HG02678 (cell line): ENCODE measurements around the gene TSR1.

Source experiments
- ATAC-seq: cut with Tn5 transposase; IDR thresholded peaks from one replicate; pipeline ENCODE4 v1.9.1; 2021; ENCODE audit warnings: mild to moderate bottlenecking, moderate library complexity; ENCODE audit not compliant: unreplicated experiment

The TSR1 gene

DNA sequence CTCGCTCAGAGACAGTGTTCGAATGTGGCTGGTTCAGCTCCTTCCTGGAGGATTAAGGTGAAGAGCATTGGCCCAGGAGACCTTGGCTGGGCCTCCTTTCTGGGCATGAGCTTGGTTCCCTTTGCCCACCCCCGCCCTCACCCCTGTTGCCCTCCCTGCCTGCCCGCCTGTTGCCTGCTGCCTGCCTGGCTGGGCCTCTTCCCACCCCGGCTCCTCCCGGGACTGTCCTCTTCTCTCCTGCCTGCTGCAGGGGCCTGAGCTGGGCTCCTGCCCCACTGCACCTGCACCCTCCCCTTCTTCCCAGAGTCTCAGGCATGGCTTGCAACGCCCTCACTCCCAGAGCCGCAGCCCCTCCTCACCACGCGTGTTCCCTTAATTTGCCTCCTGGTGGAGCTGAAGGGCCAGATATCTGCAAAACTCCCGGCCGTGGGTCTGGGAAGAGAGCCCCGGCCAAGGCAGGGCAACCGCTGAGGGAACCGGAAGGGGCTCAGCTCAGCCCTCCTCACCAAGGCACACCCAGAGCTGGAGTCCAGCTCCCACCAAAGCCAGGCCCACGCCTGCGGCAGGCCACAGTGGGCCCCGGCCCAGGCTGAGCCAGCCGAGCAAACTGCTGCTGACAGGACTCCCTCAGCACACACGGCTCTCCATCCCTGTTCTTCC, 33.4 kb upstream of the TSR1 start:
- ATAC-seq: no peak

- no peak for ATAC-seq
Observed at GRCh38 chr17:2369039-2369438, 32.8 kb upstream of the TSR1 start.

DNA sequence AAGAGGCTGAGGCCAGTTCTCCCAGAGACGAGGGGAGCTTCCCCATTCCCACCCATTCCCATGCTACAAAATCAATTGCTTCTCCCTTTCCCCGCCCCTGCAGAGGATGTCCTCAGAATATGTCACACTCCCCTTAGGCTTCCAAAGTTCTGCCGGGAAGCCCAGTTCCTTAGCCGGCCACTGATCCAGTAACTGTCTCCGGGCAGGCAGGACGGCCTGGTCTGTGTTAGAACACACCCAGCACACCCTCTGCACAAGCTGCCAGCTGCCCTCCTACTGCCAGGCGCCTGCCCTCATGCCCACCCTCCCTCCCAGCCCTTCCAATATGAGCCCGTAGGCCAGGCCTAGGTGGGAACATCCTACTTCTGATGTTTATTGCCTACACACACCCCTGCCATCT, 32.1 kb upstream of the TSR1 start:
- no peak for ATAC-seq

DNA sequence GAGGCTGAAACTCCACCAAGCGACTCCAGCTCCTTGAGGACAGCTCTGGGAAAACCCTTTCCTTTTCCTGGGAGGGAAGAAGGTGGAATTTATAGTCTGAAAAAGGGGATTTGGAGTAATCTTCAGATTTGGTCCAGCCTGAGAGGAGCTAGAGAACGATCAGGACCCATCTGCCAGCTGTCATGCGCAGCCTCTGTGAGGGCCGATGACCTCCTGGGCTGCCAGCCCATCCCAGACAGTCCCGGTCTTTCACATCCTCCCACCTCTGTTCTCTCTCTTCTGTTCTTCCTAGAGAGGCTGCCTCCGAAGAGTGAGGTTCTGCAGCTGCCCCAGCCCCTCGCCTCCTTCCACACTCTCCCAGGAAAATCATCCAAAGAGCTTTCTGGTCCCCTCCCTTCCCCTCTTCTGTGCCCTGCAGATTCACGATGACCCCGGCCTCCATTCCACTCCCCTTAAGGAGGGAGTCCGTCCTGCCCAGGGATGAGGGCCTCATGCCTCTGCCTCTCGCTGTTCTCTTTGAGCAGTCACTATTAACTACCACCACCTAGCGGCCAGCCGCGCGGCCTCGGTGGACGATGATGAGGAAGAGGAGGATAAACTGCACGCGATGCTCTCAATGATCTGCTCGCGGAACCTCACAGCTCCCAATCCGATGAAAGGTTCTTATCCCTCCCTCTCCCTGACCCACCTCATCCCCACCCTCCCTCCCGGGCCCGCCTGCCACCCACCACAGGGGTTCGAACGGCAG, 30.7 kb upstream of the TSR1 start:
- ATAC-seq: no peak

- no peak for ATAC-seq
Observed at GRCh38 chr17:2365132-2365531, 28.9 kb upstream of the TSR1 start.

- ATAC-seq: no peak
Observed at GRCh38 chr17:2364763-2365116, 28.5 kb upstream of the TSR1 start.

GRCh38 chr17:2363851-2364762, 27.9 kb upstream of the TSR1 start:
- ATAC-seq: no peak

GRCh38 chr17:2363318-2363717, 27.1 kb upstream of the TSR1 start:
- no peak for ATAC-seq

DNA sequence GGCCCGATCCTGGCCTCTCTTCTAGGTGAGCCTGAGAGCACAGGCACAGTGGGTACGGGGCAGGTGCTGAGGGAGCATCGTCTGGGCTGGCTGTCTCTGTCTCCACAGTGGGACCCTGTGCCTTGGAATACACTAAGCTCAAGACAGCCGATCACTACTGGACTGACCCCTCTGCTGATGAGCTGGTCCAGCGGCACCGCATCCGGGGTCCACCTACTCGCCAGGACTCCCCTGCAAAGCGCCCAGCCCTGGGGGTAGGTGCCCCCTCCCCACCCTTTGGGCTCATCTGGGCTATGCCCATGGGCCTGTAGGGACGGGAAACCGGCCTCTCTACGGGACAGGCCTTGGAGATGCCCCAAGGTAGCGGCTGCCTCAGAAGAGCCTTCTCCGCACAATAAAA, 26.6 kb upstream of the TSR1 start:
- no peak for ATAC-seq

DNA sequence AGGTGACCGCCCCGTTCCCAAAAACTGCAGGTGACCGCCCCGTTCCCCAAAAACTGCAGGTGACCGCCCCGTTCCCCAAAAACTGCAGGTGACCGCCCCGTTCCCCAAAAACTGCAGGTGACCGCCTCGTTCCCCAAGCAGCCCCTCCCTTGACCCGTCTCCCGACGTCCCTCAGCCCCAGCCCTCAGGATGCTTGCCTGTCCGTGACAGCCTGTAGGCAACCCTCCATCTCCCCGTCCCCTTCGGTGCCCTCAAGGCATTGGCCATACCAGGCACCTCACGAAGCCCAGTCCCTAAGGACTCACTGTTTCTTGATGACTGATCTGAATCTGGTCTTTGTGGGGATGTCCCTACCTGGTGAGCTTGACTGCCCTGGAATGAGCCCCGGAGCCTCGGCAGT, 26.2 kb upstream of the TSR1 start:
- no peak for ATAC-seq

- ATAC-seq: no peak
Observed at GRCh38 chr17:2362016-2362415, 25.8 kb upstream of the TSR1 start.

GRCh38 chr17:2361010-2361760, 24.9 kb upstream of the TSR1 start:
- no peak for ATAC-seq

GRCh38 chr17:2357931-2358434, 21.7 kb upstream of the TSR1 start:
- ATAC-seq: no peak

DNA sequence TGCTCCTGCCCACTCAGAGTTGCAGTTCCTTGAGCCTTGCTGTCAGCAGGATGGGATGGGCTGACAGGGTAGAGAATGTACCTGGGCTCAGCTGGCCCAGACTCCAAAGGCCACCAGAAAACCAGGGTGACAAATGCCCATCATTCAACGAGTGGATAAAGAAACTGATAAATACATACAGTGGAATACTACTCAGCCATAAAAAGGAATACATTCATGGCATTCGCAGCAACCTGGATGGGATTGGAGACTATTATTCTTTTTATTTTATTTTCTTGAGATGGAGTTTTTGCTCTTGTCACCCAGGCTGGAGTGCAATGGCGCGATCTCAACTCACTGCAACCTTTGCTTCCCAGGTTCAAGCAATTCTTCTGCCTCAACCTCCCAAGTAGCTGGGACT, 21.0 kb upstream of the TSR1 start:
- ATAC-seq: no peak

DNA sequence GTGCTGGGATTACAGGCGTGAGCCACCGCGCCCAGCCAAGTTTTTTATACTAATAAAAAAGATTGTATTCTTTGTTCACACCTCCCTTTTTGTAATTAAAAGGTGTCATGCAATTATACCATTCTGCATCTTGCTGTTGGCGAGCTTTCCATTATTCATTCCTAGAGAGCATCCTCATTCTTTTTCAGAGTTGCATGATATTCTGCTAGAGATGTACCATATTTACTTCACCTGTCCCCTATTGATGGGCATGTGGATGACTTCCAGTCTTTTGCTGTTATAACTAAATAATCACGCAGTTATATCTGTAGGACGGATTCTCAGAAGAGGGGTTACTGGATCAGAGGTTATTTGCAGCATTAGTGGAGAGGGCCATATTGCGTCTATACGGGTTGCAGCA, 18.1 kb upstream of the TSR1 start:
- no peak for ATAC-seq

GRCh38 chr17:2351269-2351668, 15.0 kb upstream of the TSR1 start:
- ATAC-seq: no peak

DNA sequence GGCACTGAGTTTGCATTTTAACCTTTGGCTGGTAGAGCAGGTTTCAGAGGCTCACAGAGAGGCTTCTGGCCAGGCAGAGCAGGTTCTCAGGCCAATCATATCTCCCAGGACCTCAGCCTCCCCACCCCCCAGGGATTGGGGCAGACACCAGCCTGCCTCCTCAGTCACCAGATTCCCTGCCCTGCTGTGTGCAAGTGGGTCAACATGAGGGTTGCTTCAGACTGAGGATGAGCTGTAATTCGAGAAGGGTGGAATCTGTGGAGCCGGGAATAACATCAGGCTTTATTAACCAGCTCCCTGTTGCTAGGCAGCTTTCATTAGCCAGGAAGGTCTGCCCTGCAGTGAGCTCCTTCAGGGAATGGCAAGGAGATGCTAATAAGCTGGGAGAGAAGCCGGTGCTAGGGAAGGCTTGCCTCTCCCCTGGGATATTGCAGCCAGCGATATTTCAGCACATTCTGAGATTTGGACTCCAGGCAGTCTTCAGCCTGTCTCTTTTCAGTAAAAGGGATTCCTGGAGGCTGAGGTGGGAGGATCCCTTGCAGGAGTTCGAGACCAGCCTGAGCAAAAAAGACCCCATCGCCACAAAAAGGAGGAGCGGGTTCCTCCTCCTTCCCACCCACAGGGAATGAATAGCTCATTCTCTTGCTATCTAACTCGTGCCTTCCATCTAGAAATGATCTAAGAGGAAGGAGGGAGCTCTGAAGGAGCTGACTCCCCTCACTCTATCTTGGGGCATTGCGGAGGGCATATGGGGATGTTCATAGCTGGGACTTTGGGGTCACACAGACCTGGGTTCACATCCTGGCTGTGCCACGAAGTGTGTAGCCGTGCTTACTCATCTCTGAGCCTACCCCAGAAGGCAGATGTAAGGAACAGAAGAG, 11.8 kb upstream of the TSR1 start:
- no peak for ATAC-seq

GRCh38 chr17:2346475-2346874, 10.2 kb upstream of the TSR1 start:
- ATAC-seq: no peak

GRCh38 chr17:2344528-2344927, 8.3 kb upstream of the TSR1 start:
- no peak for ATAC-seq

- ATAC-seq: no peak
Observed at GRCh38 chr17:2343421-2343820, 7.2 kb upstream of the TSR1 start.
